Fibroblast of lung (primary cell): ENCODE data around the gene PTRH2. TPM values are rescaled to one million over a fixed set of nuclear protein-coding genes. Genes with fewer than 3 reads are reported as not detected.

Experiments
- DNase-seq, 2 donors: peaks; one replicate each; pipeline versions ENCODE4 v3.0.0 to v3.0.0-alpha.2; 2010; ENCODE audit warnings: low read depth in 2 of 2
- H2AFZ ChIP-seq: 2 replicates; pipeline ENCODE4 v1.5.1; 2012; ENCODE audit warnings: low read length, control low read depth, inconsistent platforms
- H3K27ac ChIP-seq: 2 replicates; pipeline ENCODE4 v1.5.1; 2011; ENCODE audit warnings: low read length, control low read depth; ENCODE audit not compliant: insufficient read depth
- H3K27me3 ChIP-seq: 2 replicates; pipeline ENCODE4 v1.5.1; 2011; ENCODE audit warnings: mild to moderate bottlenecking, low read length; ENCODE audit not compliant: control insufficient read depth, insufficient read depth
- H3K36me3 ChIP-seq: 2 replicates; pipeline ENCODE4 v1.5.1; 2011; ENCODE audit warnings: low read length; ENCODE audit not compliant: control insufficient read depth, insufficient read depth
- H3K4me1 ChIP-seq: 2 replicates; pipeline ENCODE4 v1.5.1; 2011; ENCODE audit warnings: low read length; ENCODE audit not compliant: control insufficient read depth, insufficient read depth; ENCODE audit errors: extremely low read depth
- H3K4me2 ChIP-seq: 2 replicates; pipeline ENCODE4 v1.5.1; 2011; ENCODE audit warnings: low read length, control low read depth; ENCODE audit not compliant: insufficient read depth; ENCODE audit errors: extremely low read depth
- H3K4me3 ChIP-seq, 4 experiments: fragments of 200-600 bp in 1 of 4; sonication (generic) in 1 of 4; replicated peaks in 1 of 4; 2 replicates each; pipeline ENCODE4 v1.5.1; 2011 to 2016; ENCODE audit warnings: low read length in 4 of 4, low read depth in 3 of 4, mild to moderate bottlenecking in 3 of 4, control low read depth in 2 of 4, inconsistent platforms in 1 of 4, mixed read lengths in 1 of 4; ENCODE audit not compliant: insufficient read depth in 1 of 4; ENCODE audit errors: control extremely low read depth in 1 of 4
- H3K79me2 ChIP-seq: 2 replicates; pipeline ENCODE4 v1.5.1; 2012; ENCODE audit warnings: mild to moderate bottlenecking, low read length, inconsistent platforms; ENCODE audit not compliant: control insufficient read depth, insufficient read depth
- H3K9ac ChIP-seq: 2 replicates; pipeline ENCODE4 v1.5.1; 2011; ENCODE audit warnings: mild to moderate bottlenecking, low read length, control low read depth; ENCODE audit not compliant: insufficient read depth
- H3K9me3 ChIP-seq: 2 replicates; pipeline ENCODE4 v1.5.1; 2012; ENCODE audit warnings: low read depth, low read length; ENCODE audit not compliant: control insufficient read depth, insufficient read depth
- H4K20me1 ChIP-seq: 2 replicates; pipeline ENCODE4 v1.5.1; 2011; ENCODE audit warnings: low read length; ENCODE audit not compliant: control insufficient read depth, insufficient read depth; ENCODE audit errors: extremely low read depth
- EZH2 ChIP-seq: IDR thresholded peaks from 2 replicates; pipeline ENCODE4 v1.5.1; 2012; ENCODE audit warnings: low read length, control low read depth, mild to moderate bottlenecking; ENCODE audit errors: missing control alignments
- polyA plus RNA-seq, 2 donors: library from polyadenylated mRNA; depleted of rRNA in 1 of 2; stranded (reverse) in 1 of 2; unstranded in 1 of 2; fragments of >200 nt; gene quantifications; 2 replicates each; pipeline ENCODE4 v1.2.1, GENCODE V29; 2011 to 2012; ENCODE audit warnings: missing spikeins in 1 of 2
- total RNA-seq: library from RNA; depleted of rRNA; stranded (reverse); fragments of >200 nt; gene quantifications from 2 replicates; pipeline ENCODE4 v1.2.1, GENCODE V29; 2014
- TF ChIP-seq, protein P1 (sequence below), 2 donors: IDR thresholded peaks in 1 of 2; conservative IDR thresholded peaks in 1 of 2; 1 replicate in 1 of 2; 2 replicates in 1 of 2; pipeline ENCODE4 v1.5.1; 2011 to 2012; ENCODE audit warnings: low read length in 2 of 2, control low read depth in 1 of 2, inconsistent platforms in 1 of 2, low read depth in 1 of 2, mild to moderate bottlenecking in 1 of 2

Gene PTRH2
- total and polyA plus RNA-seq, 2 donors (not counting 1 experiment from before 2014, with no cell fraction given) = 26.3 to 60.5 TPM

DNA sequence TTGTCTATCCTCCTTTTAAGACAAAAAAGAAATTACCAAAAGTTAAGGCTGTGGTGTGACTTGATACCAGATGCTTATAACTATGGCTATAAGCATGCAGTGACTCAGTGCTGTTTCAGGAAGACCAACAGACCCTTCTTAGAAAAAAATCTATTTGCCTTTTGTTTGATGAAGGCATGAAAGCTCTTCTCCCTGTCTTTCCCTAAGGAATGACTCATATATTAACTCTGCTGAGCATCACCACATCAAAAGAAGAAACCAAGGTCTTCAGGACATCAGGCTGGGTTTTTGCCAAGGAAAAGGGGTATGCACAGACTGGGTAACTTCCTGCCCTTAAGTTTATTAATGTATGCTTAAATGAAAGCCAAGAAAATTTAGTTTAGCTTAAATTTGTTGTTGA, 47.3 kb upstream of the PTRH2 start:
- Histone ChIP-seq H3K9me3 (no peaks in the 10 kb centered on the region), H3K27ac (peak overlapping the region; percentile 64), H3K4me1 (peaks cover 9% of the 10 kb centered on the region), H3K9ac (peak overlapping the region; percentile 27), H3K4me3 (peak overlapping the region in 3 of 4 experiments; percentile 11 to 48 (median 13)), H2AFZ (no peak overlapping the region), H3K36me3 (no peaks in the 10 kb centered on the region), H4K20me1 (no peaks in the 10 kb centered on the region), H3K4me2 (peak overlapping the region; percentile 46), H3K79me2 (peaks cover 3% of the 10 kb centered on the region), H3K27me3 (no peaks in the 10 kb centered on the region)
- no peak for TF ChIP-seq EZH2
- TF ChIP-seq, protein P1, sequence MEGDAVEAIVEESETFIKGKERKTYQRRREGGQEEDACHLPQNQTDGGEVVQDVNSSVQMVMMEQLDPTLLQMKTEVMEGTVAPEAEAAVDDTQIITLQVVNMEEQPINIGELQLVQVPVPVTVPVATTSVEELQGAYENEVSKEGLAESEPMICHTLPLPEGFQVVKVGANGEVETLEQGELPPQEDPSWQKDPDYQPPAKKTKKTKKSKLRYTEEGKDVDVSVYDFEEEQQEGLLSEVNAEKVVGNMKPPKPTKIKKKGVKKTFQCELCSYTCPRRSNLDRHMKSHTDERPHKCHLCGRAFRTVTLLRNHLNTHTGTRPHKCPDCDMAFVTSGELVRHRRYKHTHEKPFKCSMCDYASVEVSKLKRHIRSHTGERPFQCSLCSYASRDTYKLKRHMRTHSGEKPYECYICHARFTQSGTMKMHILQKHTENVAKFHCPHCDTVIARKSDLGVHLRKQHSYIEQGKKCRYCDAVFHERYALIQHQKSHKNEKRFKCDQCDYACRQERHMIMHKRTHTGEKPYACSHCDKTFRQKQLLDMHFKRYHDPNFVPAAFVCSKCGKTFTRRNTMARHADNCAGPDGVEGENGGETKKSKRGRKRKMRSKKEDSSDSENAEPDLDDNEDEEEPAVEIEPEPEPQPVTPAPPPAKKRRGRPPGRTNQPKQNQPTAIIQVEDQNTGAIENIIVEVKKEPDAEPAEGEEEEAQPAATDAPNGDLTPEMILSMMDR (conservative IDR thresholded peaks at IDR 0.05 in 1 of 2, IDR thresholded peaks at IDR 0.05 in 1 of 2; ENCODE audit: low read depth in 1 of 2, low read length in 2 of 2) = no peak
- DNase-seq = peak; percentile 96 to 100

DNA sequence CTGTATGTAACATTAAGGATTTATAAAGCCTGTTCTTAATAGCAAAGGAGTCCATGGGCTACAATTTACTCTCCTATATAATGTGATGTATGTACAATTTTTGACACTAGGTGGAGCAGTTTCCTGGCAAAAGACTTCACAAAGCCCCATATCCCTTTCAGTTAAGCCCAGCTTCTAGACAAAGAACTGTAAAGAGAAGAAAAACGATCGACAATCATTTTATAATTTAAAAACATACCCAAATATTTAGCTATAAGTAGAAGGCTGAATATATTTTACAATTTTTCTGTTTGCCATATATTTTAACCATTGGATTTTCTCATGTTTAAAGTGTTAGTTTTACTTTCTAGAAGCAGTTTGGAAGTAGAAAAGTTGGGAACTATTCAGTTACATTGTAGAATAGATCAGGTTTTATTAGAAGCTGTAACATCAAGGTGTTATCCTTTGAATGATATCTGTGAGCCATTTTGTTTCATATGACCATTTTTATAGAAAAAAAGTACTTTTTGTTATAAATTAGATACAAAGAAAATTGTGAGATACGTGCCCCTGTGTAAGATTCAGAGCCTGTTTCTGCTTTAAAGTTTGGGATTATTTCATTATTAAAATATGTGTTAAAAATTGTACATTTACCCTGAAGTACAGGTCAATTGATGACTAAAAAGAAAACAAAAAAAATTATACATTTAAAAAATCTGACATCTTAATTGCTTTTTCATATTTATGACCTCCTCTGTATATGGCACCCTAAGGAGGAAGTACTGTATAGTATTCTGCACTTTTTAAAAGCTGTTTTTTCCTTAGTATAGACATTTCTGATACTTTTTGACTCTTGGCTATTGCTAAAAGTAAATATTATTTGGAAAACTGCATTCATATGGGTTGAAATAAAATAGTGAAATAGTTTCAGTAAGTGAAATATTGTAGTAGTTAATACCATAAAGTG, 46.6 kb upstream of the PTRH2 start:
- Histone ChIP-seq H3K36me3 (no peaks in the 10 kb centered on the region), H3K9ac (peak overlapping the region; percentile 41), H3K79me2 (peaks cover 3% of the 10 kb centered on the region), H3K27me3 (no peaks in the 10 kb centered on the region), H4K20me1 (no peaks in the 10 kb centered on the region), H3K9me3 (no peaks in the 10 kb centered on the region), H3K27ac (peak overlapping the region; percentile 64), H3K4me2 (peak overlapping the region; percentile 46), H2AFZ (no peak overlapping the region), H3K4me1 (peaks cover 9% of the 10 kb centered on the region), H3K4me3 (peak overlapping the region in 3 of 4 experiments; percentile 11 to 48 (median 25))
- DNase-seq = peak; percentile 83 to 95
- TF ChIP-seq EZH2 = no peak
- TF ChIP-seq, protein P1 (conservative IDR thresholded peaks at IDR 0.05 in 1 of 2, IDR thresholded peaks at IDR 0.05 in 1 of 2; ENCODE audit: low read depth in 1 of 2, low read length in 2 of 2) = peak; percentile 50 to 54

DNA sequence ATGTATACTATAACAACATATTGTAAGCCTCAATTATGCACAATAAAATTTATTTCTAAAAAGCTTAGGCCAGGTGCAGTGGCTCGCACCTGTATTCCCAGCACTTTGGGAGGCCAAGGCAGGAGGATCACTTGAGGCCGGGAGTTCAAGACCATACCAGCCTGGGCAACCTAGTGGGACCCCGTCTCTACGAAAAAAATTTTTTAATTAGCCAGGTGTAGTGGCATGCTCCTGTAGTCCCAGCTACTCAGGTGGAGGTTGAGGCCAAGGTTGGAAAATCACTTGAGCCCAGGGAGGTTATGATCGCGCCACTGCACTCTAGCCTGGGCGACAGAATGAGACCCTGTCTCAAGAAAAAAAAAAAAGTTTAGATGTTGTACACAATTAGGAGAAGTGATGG, 45.7 kb upstream of the PTRH2 start:
- Histone ChIP-seq H3K9me3 (no peaks in the 10 kb centered on the region), H3K27ac (no peak overlapping the region), H3K9ac (no peak overlapping the region), H2AFZ (no peak overlapping the region), H3K27me3 (no peaks in the 10 kb centered on the region), H3K36me3 (no peaks in the 10 kb centered on the region), H3K4me1 (peaks cover 9% of the 10 kb centered on the region), H3K4me3 (no peak overlapping the region), H4K20me1 (no peaks in the 10 kb centered on the region), H3K79me2 (peaks cover 2% of the 10 kb centered on the region), H3K4me2 (no peak overlapping the region)
- TF ChIP-seq EZH2 = no peak
- TF ChIP-seq, protein P1 (conservative IDR thresholded peaks at IDR 0.05 in 1 of 2, IDR thresholded peaks at IDR 0.05 in 1 of 2; ENCODE audit: low read depth in 1 of 2, low read length in 2 of 2) = no peak
- DNase-seq = no peak
